HG03196 (cell line): Measurements from ENCODE around the gene SULT4A1.

Experiments
- ATAC-seq: cut with Tn5 transposase; IDR thresholded peaks from one replicate; pipeline ENCODE4 v1.9.1; 2021; ENCODE audit not compliant: unreplicated experiment

The SULT4A1 gene

GRCh38 chr22:43828998-43829782, 33.1 kb downstream of the SULT4A1 start:
- ATAC-seq: no peak

DNA sequence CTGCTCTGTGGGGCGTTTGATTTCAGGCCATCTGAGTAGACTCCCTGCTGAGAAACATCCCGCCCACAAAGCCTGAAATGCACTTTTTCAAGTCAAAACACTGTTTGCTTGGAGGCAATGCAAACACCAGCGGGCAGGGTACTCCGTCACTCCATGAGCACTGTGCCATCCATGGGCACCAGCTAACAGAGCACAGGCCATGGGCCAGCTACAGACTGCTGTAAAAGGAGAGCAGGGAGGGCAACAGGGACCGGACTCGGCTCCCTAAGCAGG, 33.7 kb downstream of the SULT4A1 start:
- ATAC-seq: no peak

DNA sequence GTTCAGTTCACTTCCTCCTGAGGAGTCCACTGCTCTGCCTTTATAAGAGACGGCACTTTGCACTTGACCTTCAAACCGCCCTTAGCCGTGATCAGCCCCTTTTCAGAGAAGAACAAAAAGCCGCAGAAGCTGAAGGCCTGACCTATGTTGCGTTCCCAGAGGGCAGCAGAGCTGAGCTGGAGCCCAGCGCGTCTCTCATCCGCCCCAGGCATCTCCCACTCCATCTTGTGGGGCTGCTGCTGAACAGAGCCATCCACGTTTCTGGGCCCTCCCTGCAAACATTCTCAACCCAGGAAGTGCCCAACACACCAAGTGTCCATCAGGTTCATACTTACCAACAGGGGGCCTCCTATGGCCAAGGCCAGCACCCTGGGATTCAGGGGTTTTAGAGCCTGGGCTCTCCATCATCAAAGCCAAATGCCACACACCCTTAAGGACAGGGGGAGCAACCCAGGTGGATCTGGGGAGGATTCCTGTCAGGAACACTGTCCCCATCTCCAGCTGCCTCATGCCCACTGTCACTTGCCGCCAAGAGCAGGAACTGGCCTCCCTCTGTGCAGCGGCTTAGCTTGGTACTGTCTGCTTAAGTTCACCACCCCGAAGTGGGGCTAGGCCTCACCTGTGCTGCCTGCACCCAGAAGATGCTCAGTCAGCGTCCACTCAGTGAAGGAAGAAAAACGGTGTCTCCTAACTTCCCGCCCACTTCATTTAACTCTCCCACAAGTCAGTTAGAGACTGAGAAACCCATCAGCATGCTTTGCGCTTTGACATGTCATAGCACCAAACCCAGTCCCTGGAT, 34.2 kb downstream of the SULT4A1 start:
- ATAC-seq: no peak

DNA sequence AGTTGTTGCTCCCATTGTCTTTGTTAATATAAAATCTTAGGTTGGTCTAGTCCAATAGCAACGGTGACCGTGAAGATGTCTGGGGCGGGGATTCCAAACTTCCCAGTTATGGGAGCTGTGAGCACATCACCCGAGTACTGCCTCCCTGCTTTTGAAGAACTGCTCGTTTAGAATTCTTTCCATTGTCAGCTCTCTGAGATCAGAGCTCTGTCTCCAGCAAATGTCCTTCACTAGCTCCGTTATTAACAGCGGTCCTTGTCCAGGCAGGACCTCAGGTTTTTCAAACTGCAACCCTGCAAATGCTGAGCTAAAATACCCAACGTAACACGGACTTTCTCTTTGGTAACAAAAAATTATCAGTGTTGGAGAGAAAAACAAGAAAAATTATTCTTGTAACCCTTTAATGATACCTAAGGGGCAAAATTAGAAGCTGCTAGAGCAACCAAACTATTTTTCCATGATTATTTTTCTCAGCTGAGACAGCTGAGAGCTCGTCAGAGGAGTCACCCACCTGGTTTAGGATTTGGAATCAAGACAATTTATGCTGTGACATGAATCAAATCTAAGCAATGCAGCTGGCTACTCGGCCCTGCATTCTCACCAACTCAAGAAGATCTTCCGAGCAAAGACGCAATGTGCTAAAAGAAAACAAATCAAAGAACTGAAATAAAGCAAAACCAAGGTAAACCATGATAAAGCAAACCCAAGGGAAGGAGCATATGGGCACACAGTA, 35.1 kb downstream of the SULT4A1 start:
- no peak for ATAC-seq

- no peak for ATAC-seq
Observed at GRCh38 chr22:43826142-43827002, 35.9 kb downstream of the SULT4A1 start.

DNA sequence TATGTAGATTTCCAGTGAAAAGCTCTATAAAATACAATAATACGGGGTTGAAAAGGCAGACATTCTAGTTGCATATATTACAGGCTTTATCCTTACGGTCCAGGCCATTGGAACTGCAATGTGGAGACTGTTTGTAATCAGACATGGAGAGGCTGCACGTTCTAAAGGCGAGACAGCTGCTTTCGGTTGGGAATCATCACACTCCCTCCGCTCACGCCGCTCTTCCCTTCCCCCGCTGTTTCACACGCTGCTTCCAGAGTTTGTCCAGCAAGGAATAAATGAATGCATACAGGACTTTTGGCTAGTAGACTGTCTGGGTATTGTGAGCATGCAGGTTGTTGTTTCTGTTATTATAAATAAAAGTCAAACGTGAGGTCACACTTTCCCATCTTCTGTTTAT, 36.7 kb downstream of the SULT4A1 start:
- no peak for ATAC-seq

- no peak for ATAC-seq
Observed at GRCh38 chr22:43824724-43825420, 37.4 kb downstream of the SULT4A1 start.

GRCh38 chr22:43823911-43824665, 38.2 kb downstream of the SULT4A1 start:
- no peak for ATAC-seq

DNA sequence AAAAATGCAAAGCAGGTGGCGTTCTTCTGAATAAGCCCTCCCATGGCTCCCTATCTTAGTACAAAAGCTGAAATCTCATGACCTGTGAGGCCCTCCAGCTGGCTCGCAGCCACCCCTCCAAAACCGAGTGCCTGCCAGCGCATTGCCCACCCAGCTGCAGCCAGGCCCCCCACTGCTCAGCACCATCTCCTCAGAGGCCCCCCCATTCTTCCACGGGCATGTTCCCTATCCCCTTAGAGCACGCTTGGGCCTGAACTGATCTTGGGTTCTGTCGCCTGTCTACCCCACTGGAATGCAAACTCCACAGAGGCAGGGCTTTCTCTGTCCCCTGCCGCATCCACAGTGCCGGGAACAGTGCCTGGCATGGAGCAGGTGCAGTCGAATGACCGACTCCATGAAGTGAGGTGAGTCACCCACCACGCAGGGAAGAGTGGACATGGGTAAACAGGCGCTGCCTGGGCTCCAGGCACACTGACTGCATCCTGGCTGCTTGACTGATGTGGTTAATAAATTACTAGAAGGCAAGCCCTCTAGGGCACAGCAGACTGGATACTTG, 38.9 kb downstream of the SULT4A1 start:
- ATAC-seq: no peak

GRCh38 chr22:43821606-43822425, 40.5 kb downstream of the SULT4A1 start:
- ATAC-seq: no peak

DNA sequence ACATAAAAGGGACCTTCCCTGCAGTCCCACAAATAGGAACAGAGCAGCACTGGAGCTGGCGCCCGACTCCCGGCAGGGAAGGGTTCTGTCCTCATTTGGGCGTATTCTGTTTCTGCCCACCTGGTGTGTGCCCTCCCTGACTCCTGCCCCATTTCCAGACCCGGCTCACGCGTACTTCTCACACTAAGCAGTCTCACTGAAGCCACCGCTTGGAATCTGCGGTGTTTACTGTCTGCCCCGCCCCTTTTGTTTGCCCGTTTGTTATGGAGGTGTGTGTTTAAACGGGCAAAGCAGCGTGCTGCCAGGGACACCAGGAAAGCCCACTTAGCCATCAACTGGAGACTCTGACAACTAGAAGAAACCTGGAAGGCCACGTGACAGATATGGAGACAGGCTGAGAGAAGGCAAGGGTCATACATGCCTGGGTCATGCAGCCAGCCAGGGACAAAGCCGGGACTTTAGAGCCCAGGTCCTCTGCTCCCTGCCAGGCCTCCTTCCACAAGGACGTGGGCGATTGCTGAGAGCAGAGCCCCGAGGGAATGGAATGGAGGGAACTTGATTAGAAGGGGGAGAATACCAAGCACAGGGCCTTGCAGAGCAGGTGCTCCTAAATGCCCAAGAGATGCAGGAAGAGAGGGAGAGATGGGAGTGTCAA, 41.5 kb downstream of the SULT4A1 start:
- no peak for ATAC-seq

DNA sequence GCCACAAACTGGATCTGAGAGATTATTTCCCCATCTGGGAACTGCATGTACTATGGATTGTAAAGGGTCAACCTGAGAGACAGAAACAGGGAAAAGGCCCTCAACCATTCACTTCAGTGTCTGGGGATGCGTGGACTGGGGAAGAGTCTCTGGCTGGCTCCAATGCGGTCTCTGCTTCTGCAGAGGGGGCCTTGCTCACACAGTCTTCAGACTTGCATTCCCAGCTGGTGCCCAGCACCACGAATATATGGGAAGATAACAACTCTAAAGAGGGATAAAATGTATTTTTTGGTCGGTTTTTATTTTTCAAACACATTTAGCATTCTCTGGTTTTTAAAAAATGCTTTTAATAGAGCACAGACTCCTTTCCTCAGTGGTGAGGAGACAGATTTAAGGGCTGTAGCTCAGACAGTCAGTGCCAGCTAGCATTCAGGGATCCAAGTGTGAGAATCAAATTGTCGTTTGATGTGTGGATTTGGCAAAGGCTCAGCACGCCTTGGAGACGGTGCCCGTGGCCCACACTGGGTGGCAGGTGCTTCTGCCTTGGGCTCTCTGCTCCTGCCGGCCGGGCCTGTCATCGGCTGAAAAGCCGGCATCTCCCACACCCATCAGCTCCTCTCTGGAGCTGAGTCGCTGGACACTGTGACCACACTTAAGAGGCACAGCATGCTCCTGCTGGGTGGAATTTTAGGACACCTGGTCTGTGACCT, 42.2 kb downstream of the SULT4A1 start:
- no peak for ATAC-seq

- ATAC-seq: no peak
Observed at GRCh38 chr22:43819421-43819921, 42.8 kb downstream of the SULT4A1 start.

DNA sequence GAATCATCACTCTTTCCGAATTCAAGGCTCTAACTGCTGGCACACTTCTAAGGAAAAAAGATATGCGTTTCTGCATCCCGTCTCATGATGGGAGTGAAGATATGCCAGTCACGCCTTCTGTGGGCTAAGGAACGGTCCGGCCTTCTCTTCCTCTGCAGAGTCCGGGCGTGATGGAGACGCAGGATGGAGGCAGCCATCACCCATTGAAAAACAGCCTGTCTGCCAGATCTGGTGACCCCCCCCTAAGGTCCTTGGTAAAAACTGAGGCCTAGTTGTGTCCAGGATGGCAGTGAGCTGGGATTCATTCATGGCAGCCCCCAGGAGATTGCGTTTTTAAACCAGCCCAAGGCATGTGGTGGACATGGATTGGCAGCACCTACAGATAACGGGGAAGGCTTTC, 43.3 kb downstream of the SULT4A1 start:
- ATAC-seq: no peak

- ATAC-seq: no peak
Observed at GRCh38 chr22:43817402-43817801, 44.9 kb downstream of the SULT4A1 start.

DNA sequence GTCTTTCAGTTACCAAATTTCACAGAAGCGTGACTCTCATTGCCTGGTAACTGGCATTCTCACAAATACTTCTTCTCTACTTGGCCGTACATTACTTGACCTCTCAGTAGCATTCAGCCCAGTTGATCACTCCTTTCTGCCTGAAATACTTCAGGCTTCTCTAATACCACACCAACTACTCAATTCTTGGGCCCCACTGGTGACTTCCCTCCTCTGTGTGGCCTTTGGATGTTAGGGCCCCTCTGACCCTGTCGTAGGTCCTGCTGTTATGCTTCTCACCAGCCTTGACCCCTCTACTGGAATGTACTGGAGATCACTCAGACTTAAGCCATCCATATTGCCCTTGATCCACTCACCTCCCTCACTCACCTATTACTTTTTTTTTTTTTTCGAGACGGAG, 48.0 kb downstream of the SULT4A1 start:
- ATAC-seq: no peak

DNA sequence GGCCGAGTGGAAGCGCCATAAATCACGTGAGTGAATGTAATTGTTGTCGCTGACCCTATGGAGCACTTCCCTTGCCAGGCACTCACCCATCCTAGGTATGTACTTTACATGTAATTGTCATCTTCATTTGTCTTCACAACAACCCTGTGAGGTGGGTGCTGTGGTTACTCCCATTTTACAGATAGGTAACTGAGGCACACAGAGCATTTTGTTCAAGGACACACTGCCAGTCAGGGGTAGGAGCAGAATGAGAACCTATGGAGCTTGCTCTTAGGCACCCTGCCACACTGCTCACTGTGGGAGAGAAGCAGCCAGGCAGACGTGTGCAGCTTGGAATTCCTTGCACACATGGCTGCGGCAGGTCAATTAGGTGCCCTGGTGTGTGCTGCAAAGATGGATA, 49.4 kb downstream of the SULT4A1 start:
- ATAC-seq: no peak
